Astrocyte of the hippocampus (primary cell): ENCODE results near the gene CBX4.

Source experiments
- DNase-seq: peaks from one replicate; pipeline ENCODE4 v3.0.0; 2011; ENCODE audit warnings: low read depth, low spot score

CBX4 gene

DNA sequence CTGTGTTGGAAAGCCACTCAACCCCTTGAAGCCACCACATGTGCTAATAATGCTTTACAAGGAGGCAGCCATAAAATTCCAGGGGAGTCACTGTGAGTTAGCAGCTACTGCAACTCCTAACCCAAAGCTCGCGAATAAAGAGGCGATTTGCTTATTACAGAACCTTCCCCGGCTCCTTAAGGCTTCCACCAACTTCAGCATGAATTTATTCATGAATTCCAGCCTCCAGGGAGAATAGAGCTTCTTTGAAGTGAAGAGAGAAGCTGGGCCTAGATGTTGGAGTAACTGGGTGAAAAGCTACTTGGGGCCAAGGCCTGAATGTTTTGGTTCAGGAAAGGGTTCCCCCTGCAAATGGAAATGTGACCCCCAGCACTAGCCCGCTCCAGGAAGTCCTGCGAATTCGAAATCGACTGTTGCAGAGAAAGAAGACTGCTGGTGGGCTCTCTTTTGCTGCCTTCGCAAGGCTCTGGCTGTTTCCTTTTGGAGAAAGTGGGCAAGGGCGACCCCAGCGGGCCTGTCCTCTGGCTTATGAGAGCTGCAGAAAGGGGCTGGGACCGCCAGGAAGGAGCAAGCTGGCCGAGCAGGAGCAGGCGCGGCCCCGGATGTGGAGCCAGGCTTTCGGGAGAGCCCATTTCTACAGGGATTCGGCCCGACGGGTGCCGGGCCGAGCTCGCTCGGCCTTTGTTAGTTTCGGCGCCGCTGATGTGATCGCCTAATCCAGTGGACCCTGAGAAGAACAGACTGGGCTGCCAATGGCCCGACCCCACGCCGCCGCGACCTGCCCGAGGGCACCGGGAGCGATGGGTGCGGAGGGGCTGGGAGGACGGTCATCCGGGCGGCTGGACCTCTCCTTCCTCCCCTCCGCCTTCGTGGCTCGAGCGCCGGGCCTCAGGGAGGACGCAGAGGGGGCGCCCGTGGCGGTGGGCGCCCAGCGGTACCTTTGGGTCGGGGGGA is 50.0 kb downstream of the CBX4 start:
- no peak for DNase-seq

DNA sequence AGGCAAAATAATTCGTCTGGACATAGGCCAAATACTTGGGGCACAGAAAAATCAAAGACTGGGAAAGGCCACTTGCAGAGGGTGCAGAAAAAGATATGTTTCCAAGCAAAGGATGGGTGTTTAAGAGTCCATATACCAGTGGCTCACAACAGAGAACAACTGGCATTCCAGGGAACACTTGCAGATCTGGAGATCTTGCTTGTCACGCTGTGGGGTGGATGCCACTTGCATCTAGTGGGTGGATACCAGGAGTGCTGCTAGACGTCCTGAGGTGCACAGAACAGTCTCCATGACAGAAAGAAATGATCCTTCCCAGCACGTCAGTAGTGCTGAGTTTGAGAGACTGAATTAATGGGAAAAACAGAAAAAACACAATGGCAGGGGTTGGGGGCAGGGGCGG is 50.8 kb downstream of the CBX4 start:
- DNase-seq, result no peak

DNA sequence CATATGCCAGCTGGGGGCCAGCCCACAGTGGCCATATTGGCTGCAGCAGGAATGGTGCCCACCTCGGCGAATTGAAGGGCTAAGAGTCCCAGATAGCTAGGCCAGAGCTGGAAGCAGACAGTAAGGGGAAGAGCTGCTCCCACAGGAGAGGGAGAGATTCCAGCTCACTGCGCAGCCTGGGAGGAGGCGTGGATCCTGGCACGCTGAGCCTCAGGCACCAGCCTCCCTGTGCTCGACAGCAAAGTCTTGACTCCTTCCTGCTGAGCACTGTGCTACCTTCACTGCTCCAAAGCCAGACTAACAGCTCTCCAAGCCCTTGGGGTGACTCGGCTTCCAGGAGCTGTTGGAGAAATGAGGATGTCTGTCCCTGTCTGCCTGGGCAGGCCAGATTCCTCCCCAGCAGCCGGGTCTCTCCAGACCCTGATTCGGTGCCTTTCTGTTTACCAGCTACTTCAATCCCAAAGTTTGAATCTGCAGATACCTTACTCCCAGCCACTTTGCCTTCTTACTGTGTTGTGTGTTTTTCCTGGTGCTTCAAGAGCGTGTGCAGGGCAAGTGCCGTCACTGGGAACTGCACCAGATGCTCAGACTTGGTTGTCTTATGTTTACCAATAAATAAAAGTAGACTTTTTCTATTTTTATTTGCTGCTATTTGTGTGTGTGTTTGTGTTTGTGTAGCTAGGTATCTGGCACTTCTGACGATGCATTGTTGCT is 52.2 kb downstream of the CBX4 start:
- no peak for DNase-seq

GRCh38 chr17:79785900-79786810 is 53.1 kb downstream of the CBX4 start:
- DNase-seq, result no peak

DNA sequence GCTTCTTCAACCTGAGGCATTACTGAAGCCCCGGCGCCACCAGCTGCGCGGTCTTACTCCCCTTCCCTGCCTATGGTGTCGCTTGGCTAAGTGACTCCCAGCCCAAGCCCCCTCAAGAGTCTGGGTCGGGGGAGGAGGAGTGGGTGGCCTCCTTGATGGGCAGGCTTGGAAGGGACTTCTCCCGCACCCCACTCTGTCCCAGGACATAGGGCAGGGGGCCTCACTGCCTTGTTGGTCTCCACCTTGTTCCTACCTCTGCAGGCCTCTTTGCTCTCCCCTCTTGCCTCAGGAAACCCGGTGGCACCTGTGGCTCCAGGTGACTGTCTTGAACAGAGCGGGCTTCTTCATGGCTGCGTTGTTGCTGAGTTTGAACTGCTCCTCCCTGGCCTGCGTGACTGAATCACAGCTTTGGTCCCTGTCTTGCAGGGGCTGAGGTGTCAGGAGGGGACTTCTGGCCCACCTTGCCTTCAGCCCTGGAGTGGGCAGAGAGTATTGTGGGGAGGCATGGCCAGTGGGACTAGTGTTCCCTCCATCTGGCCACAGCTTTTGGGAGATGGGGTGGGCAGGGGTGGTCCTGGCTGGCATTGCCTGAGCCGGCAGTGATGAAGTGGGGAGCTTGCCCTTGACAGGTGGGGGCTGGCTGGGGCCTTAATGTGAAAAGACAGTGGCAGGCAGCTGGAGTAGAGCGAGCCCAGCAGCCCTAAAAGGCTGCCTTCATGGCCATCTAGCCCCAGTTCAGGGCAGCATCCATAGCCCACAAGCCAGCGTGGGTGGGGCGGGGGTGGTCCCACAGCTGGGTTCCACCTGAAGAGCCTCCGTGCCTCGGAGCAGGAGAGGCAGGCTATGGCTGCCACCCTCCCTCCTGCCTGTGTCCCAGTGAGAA is 54.0 kb downstream of the CBX4 start:
- no peak for DNase-seq

GRCh38 chr17:79784353-79785016 is 54.8 kb downstream of the CBX4 start:
- DNase-seq, result no peak

DNA sequence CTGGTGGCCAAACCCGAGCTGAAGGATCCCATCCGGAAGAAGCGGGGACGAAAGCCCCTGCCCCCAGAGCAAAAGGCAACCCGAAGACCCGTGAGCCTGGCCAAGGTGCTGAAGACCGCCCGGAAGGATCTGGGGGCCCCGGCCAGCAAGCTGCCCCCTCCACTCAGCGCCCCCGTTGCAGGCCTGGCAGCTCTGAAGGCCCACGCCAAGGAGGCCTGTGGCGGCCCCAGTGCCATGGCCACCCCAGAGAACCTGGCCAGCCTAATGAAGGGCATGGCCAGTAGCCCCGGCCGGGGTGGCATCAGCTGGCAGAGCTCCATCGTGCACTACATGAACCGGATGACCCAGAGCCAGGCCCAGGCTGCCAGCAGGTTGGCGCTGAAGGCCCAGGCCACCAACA is 55.3 kb downstream of the CBX4 start:
- DNase-seq, result no peak
